HG03565 (cell line): ENCODE measurements around the gene FIGNL2.
"Not testable (repeated sequence)": the region's sequence is repeated elsewhere in the genome, so short reads cannot be mapped to it uniquely, and the experiment has no call there.

Experiments used
- ATAC-seq: cut with Tn5 transposase; IDR thresholded peaks from one replicate; pipeline ENCODE4 v1.9.1; 2021; ENCODE audit warnings: mild to moderate bottlenecking, moderate library complexity; ENCODE audit not compliant: unreplicated experiment

The FIGNL2 gene

DNA sequence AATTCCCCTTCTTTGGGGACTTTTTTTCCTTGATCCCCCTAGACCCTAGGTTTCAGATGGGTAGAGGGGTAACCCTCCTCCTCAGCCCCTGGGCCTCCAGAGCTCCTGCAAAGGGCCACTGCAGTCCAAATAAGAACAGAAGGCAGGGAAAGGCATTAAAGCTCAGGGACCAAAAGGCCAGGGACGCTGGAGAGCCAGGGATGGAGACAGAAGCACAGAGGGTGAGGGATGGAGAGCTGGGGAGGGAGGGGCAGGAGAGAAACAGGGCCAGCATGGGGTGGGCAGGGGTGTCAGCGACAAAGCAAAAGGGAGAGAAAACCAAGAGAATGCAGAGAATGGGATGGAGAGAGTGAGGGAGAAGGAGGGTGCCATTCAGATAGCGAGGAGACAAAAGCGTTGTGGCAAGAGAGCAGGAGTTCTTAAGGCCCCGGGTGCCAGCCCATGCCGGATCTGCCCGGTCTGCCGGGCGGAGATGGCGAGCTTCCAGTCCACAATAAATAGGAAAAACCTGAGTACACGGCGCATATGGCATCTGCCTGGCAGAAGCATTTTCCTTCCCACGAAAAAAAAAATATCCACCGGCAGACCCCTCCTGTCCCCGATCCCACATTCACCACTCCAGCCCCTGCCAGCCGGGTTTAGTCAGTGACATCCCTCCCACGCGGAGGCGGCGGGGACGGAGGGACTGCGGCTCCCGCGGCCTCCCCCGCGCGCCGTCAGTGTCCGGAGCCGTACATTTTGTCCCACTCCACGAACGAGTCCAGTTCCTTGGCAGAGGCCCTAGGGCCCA lies 28.6 kb downstream of the FIGNL2 start:
- ATAC-seq: no peak

DNA sequence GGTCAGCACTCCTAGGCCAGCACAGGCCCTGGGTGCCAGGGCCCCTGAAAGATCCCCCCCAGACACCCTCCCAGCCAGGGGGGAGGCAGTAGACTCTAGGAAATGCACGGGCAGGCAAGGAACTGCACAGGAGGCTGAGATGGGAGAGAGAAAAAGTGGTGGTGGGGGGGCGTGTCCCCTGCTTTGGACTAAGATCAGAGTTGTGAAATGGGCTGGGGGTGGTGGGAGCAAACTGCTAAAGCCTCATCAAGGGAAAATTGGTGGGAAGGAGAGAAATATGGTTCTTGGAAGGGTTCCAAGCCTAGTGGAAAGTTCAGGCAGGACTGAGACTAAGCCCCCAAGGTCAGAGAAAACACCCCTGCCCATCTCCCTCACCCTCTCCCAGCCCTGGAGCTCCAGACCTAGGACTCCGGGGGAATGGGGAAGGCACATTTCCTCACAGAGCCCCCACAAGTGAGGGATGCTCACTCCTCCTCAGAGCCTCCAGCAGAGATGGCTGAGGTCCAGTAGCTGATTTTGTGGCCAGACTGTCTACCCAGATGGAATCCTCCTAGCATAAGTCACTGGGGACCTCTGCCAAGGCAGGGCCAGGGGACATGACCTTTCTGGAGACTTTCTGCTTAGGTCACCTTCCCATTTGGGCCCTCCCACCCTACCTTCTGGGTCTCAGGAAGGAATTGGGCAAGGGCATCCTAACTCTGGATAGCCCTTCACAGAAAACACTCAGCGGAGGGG lies 29.8 kb downstream of the FIGNL2 start:
- ATAC-seq: no peak

DNA sequence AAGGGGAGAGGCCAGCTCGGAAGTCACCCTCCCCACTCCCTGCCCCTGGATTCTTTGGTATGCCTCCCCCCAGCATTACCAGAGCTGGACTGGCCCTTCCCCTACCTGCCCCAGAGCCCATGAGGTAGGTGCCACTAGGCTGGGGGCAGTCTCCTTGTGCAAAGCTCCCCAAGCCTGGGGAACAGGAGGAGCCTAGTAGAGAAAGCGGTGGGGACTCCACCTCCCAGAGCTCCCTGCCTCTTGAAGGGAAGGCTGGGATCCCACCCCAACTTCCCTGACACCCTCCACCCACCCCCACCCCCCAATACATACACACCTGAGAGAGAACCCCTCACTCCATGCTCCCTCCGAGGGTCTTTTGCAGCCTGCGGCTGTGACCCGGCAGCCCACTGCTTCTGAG lies 30.4 kb downstream of the FIGNL2 start:
- no peak for ATAC-seq

DNA sequence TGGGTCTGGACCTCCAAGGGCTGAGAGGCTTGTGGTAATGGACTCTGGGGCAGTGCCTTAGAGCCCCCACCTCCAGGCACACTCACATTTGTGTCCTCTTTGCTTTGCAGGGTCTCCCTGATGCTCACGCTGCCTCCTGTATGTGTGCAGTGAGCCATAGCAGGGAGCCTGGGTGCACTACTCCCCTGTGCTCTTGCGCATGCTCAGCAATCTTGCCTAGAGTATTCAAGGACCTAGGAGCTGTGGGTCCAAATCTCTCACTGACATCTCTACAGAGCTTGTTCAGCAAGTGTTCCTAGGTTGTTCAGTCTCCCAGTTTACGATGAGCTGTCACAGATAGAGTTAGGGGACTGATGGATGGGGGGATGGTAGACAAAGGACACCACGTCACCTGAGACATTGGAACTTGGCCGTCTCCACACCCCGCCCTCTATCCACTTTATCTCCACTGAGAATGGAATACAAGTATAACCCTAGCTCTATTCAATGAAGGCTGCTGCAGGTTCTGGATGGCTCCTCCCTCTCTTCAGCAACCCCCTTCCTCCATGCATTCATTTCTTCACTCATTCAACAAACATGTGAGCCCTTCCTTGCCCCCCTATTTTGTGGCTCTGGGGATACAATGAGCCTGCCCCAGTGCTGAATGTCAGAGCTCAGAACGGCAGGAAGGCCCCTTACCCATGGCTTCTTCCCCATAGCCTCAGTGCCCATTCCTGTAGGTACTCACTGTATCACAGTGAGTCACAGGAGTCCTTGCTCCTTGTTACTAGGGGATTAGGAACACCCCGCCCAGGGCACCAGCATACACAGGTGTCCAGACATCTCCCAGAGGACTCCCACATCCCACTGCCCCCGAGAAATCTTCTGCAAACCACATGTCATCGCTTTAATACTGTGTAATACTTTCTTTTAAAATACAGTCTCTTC lies 31.2 kb downstream of the FIGNL2 start:
- ATAC-seq: no peak

DNA sequence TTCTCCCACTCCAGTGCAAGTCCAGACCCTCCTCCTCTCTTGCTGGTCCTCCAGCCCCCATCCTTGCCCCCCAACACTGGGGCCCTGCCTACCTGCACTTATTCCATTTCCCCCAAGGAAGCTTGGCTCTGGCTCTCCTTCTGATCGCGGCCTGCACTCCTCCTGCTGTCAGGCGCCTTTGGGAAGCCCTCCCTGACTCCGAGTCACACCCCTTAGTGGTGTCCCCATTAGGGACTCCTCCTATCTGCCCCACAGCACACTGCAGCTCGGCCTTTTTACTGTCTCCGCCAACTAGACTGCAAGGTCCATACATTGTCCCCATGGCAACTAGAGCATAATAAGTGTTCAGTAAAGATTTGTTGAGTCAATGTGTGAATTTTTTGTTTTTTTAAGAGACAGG lies 32.9 kb downstream of the FIGNL2 start:
- ATAC-seq: no peak

DNA sequence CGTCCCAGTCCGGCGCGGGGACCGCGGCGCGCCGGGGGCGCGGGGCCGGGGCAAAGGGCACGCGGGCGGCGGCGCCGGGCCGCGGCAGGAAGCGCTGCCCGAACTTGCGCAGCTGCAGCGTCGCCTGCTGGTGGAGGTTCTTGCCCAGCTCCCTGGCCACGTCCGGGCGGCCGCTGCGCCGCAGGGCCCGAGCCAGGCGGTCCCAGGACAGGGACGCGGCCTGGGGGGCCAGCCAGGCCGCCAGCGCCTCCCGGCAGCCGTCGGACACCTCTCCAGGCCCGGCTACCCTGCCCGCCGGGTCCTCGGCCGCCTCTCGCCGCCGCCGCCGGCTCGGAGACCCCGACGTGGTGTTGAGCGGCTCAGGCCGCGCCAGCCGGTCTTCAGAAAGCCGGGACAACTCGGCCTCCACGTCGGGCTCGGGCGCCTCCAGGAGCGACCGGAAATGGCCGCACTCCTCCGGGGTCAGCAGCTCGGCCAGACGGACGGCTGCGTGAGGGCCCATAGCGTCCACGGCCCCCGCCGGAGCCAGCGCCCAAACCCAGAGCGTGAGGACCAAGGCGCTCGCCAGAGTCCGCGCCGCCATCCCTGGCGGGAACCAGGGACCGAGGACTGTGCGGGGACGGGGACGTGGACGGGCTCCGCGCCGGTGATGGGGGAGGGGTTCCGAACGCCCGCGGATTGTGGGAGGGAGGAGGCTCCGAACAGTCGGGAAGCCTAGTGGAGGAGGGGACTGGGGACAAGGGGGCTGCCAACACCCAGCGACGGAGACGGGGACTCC lies 34.0 kb downstream of the FIGNL2 start:
- ATAC-seq: no peak

DNA sequence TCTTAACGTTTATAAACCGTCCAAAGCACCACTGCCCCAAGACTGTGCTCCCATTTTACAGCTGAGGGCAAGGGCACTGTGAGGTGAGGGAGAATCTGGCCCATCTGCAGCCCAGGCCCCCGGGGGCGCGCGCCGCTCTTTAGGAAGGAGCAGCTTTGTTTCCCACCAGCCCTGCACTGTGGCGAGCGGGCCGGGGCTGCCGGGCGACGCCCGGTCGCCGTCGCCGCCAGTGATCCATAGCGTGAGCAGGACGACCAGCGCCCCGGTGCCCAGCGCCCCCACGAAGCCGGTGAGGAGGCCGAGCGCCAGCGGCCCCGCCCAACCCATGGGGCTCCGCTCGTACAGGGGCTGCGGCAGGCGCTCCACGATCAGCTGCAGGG lies 34.6 kb downstream of the FIGNL2 start:
- ATAC-seq: no peak

DNA sequence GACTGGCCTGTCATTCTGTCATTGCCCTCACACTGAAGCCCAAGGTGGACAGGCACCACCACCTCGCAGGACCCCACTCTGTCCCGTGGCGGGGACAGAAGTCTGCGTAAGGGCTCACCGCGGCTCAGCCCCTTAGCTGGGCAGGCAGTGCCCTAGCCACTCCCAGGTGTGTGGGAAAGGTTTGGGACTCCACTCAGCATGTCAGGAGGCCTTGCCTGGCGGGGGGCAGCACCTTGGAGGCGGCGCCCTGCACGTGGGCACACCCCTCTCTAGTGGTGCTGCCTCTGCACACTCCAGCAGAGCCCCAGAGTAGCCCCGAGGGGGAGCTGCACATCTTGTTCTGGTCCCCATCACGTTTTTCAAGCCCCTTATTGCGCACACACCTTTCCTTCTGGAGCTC lies 35.6 kb downstream of the FIGNL2 start:
- no peak for ATAC-seq

DNA sequence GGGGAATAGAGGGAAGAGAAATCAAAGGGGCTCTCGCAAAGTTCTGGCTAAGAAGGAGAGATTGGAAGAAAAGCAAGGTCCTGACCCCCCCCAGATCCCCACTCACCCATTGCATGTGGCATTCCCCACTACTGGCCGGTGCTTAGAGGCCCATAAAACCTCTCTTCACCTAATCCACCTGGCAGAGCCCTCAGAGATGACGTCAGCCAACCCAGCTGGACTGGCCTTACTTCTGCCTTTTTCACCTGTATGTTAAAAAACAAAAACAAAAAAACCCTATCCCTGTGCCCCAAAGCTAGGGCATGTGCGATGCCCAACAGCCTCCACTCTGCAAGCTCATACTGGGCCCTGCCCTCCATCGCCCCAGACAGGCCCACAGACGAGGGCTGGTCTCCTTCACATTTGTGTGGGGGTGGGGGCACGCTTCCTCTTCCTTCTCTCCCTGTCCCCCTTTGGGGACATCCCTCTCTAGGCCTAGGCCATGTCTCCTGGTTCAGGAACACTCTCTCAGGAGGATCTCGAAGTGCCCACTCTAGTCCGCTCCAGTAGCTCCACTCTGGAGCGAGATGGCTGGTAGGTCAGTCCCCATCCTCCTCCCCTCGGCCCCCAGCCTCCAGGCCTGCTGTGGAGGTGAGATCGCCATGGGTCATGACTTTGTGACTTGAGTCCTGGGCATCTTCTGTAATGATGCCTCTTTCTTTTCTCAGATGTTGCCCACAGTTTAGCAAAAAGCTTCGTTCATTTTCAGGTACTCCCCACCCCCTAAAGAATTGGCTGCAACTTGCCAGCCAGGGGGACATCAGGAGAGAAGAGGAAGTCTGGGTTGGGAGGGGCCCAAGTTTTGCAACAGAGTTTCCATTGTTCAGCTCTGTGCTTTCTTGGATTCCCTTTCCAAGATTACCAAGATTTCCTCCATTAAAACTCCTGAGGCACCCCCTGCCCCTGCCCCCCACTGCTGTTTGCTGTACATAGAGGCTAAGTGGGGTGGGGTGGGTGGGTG lies 37.0 kb downstream of the FIGNL2 start:
- ATAC-seq: no peak

DNA sequence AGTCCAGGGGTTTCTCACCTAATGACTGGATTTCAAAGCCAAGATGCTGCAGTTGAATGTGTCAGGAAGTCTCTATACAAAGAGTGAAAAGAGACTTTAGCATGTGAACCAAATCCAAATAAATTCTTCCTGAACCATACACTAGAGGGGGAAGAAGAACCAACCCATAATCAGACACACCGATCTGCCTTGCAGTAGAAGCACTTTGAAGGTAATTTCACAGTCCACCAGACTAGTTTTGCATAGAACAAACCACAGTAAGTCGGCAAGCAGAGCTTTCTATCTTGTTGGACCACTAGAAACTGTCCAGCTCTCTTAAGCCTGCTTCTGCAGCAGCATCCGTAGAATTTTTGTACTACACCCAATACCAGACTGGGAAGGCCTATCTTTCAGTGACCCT lies 39.3 kb downstream of the FIGNL2 start:
- ATAC-seq: no peak

DNA sequence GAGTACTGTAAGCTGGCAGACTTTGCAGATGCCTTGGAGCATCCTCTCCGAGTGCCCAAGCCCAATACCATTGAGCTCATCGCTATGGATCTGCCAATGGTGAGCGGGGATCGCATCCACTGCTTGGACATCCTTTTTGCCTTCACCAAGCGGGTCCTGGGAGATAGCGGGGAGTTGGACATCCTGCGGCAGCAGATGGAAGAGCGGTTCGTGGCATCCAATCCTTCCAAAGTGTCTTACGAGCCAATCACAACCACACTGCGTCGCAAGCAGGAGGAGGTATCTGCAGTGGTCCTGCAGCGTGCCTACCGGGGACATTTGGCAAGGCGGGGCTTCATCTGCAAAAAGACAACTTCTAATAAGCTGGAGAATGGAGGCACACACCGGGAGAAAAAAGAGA lies 41.6 kb downstream of the FIGNL2 start:
- ATAC-seq: no peak

DNA sequence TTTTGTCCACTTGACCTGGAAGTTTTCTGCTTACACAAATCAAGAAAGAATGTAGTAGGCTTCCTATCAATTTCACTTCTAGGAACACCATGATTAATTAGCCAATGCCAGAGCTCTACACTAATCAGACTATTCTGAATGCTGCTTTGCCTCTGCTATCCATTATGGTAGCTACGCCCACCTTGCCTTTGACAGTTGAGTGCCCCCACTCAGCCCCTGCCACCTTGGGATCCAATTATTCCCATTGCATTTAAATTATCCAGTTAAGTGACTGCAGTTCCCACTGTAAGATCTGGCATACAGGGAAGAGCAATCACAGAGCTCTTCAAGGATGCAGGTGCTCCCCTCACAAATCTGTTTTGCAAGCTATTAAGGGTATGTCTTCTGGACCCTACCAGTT lies 47.5 kb downstream of the FIGNL2 start:
- no peak for ATAC-seq

DNA sequence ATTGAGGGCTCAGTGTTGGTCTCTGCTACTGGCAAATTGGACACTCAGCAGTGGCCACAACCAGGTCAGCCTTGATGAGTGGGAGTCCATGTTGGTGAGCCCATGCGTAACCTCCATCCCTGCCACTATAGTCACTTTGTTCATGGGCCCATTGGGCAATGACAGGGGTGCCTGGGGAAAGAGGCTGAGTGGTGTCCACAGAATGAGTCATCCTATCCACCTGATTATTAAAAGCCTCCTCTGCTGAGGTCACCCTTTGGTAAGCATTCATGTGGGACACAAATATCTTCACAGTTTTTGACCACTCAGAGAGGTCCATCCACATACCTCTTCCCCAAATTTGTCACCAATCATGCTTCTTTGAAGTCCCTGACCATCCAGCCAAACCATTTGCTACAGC lies 50.0 kb downstream of the FIGNL2 start:
- no peak for ATAC-seq

DNA sequence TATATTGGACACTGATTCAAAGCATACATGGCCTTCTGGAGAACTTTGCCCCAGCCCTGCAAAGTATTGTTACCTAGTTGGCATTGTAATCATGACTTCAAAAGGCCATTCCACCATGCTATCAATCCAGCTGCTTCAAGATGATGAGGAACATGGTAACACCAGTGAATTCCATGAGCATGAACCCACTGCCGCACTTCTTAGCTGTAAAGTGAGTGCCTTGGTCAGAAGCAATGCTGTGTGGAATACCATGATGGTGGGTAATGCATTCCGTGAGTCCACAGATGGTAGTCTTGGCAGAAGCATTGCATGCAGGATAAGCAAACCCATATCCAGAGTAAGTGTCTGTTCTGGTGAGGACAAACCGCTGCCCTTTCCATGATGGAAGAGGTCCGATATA lies 50.5 kb downstream of the FIGNL2 start:
- not testable (repeated sequence) for ATAC-seq

DNA sequence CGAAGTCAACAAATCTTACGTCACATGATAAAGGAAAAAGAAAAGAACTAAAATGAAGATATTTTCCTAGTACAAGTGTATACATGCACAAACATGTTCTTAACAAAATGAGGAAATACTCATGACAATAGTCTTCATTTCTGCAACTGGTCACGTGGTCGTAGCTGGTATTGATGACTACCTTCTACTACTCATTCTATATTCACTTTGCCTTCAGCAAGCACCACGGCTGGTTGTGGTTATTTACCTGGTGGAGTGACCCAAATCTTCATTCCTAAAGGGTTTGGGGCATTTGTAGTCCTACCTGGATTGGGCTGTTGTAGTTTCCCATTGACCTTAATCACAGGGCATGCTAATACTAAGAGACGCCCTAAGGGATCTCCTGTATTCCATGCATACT lies 51.2 kb downstream of the FIGNL2 start:
- no peak for ATAC-seq

DNA sequence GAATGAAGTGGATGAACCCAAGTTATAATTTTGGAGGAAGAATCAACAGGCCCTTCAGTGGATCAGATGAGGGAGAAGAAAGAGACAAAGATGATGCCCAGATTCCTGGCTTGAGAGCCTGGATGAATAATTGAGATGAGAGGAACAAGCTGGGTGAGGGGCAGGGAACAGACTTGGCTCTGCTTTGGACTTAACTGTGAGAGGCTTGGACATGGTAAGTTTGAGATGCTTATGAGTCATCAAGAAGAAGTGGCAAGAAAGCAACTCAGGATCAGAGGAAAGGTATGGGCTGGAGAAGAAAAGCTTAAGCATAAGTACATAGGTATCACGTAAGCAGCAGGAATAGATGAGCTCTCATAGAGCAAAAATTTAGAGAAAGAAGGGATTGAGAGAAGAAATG lies 55.3 kb downstream of the FIGNL2 start:
- no peak for ATAC-seq

DNA sequence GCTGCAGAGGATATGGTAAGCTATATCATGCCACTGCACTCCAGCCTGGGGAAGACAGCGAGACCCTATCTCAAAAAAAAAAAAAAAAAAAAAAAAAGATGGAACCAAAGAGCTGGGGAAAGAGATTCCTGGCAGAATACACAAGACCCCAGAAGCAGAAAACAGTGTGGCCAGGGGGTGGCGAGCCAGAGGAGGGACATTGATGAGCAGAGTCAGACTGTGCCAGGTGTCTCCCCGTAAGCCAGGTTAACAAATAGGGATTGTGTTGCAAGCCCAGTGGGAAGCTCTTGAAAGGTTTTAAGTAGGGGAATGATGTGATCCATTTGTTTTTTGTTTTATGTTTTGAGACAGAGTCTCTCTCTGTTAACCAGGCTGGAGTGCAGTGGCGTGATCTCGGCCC lies 56.1 kb downstream of the FIGNL2 start:
- ATAC-seq: no peak

DNA sequence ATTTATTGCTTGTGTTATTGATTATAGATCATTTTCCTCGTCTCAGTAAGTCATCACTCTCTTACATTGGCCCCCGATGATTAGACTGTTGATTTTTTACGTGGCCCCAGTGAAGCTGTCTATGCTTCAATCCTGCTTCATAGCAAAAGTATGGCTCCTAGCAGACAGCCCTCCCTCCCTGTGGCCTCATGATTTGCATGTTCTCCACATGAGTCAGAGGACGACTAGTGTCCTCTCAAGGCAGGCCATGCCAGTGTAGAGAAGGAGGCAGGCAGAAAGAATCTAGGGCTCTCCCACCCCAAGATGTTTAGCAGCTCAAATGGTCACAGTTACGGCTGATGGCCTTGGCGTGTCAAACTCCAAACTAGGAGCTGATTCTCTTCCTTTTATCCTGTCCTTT lies 59.6 kb downstream of the FIGNL2 start:
- no peak for ATAC-seq

DNA sequence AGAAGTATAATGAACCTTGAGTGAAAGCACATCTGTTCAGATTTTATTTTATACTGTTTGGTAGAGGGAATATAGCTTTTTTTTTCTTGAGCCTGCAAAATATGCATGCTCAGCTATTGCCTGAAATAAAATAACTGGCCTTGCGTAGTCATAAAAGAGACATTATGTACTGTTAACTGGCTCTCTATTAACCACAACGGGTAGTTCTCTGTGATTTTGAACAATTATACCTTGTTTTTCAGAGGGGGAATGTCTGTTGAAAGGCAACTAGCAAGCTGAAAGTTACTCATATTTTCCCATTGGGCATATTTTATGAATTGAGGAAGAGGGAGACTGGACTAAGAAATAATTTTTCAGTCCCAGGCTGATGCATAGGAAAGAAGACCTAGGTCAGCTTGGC lies 62.6 kb downstream of the FIGNL2 start:
- no peak for ATAC-seq

DNA sequence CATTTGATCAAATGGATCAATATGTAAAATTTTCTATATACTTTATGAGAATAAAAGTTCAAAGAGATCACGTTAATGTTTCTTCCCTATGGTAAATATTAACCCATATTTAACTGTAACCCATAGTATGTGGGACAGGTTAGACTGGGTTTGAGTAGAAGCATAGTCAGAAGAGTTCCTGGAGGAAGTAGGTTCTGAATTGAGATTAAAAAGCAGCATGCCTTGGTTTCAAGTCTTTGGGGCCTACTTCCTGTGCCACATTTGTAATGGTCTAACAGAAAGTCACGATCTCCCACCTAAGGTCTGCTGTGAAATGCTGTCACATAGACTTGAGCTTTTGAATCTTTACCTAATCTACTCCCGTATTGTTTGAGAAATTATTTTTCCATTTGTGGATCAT lies 63.8 kb downstream of the FIGNL2 start:
- ATAC-seq: no peak
